Measurements from ENCODE around the gene SYNPR.

Gene SYNPR

GRCh38 chr3:63308072-63308471 lies 30.0 kb downstream of the SYNPR start:
- ATAC-seq: no peak

GRCh38 chr3:63309768-63310167 lies 31.7 kb downstream of the SYNPR start:
- ATAC-seq: no peak
- TF ChIP-seq ESRRG (CRISPR knock-in tag; IDR thresholded peaks at IDR 0.05): no peak
- no peak for TF ChIP-seq ARNTL (CRISPR knock-in tag; IDR thresholded peaks at IDR 0.05; ENCODE audit: borderline replicate concordance, low read depth)
- no peak for TF ChIP-seq CSDC2 (CRISPR knock-in tag; IDR thresholded peaks at IDR 0.05)

More at GRCh38 chr3:63308072-63308471, 30.0 kb downstream of the SYNPR start:
- no peak for TF ChIP-seq RARB (CRISPR knock-in tag; IDR thresholded peaks at IDR 0.05)
- no peak for TF ChIP-seq TSHZ2 (CRISPR knock-in tag; IDR thresholded peaks at IDR 0.05)
- TF ChIP-seq ISL1 (CRISPR knock-in tag; IDR thresholded peaks at IDR 0.05): no peak
- TF ChIP-seq ZFP30 (CRISPR knock-in tag; IDR thresholded peaks at IDR 0.05): no peak

GRCh38 chr3:63323766-63324165 lies 45.7 kb downstream of the SYNPR start:
- no peak for TF ChIP-seq CSDC2 (CRISPR knock-in tag; IDR thresholded peaks at IDR 0.05)
- TF ChIP-seq ZNF8 (CRISPR knock-in tag; IDR thresholded peaks at IDR 0.05): no peak
- no peak for TF ChIP-seq ISL1 (CRISPR knock-in tag; IDR thresholded peaks at IDR 0.05)
- TF ChIP-seq ZNF565 (CRISPR knock-in tag; conservative IDR thresholded peaks at IDR 0.05; ENCODE audit: low read depth): no peak
- no peak for TF ChIP-seq SNAI2 (CRISPR knock-in tag; IDR thresholded peaks at IDR 0.05)
- TF ChIP-seq TOX (CRISPR knock-in tag; IDR thresholded peaks at IDR 0.05; ENCODE audit: borderline replicate concordance): no peak
- TF ChIP-seq ESRRG (CRISPR knock-in tag; IDR thresholded peaks at IDR 0.05): no peak
- TF ChIP-seq CREB5 (CRISPR knock-in tag; IDR thresholded peaks at IDR 0.05; ENCODE audit: low read depth): no peak
- TF ChIP-seq ARNTL (CRISPR knock-in tag; IDR thresholded peaks at IDR 0.05; ENCODE audit: borderline replicate concordance, low read depth): no peak
- no peak for ATAC-seq

- no peak for ATAC-seq
- no peak for TF ChIP-seq RARB (CRISPR knock-in tag; IDR thresholded peaks at IDR 0.05)
- no peak for TF ChIP-seq SNAI2 (CRISPR knock-in tag; IDR thresholded peaks at IDR 0.05)
- TF ChIP-seq CSDC2 (CRISPR knock-in tag; IDR thresholded peaks at IDR 0.05): no peak
- no peak for TF ChIP-seq PATZ1 (CRISPR knock-in tag; IDR thresholded peaks at IDR 0.05; ENCODE audit: borderline replicate concordance)
- no peak for TF ChIP-seq ZFP3 (CRISPR knock-in tag; IDR thresholded peaks at IDR 0.05)
- TF ChIP-seq ARNTL (CRISPR knock-in tag; IDR thresholded peaks at IDR 0.05; ENCODE audit: borderline replicate concordance, low read depth): no peak
- TF ChIP-seq ZFP30 (CRISPR knock-in tag; IDR thresholded peaks at IDR 0.05): no peak
- TF ChIP-seq TCF4 (CRISPR knock-in tag; IDR thresholded peaks at IDR 0.05; ENCODE audit: borderline replicate concordance): no peak
- TF ChIP-seq CSRNP3 (CRISPR knock-in tag; IDR thresholded peaks at IDR 0.05): no peak
- no peak for TF ChIP-seq ZNF70 (CRISPR knock-in tag; IDR thresholded peaks at IDR 0.05)
- TF ChIP-seq OSR1 (CRISPR knock-in tag; IDR thresholded peaks at IDR 0.05): no peak
Observed at GRCh38 chr3:63324621-63325020, 46.5 kb downstream of the SYNPR start.

- no peak for TF ChIP-seq ARNTL (CRISPR knock-in tag; IDR thresholded peaks at IDR 0.05; ENCODE audit: borderline replicate concordance, low read depth)
- no peak for TF ChIP-seq ZC3H10 (CRISPR knock-in tag; IDR thresholded peaks at IDR 0.05)
- TF ChIP-seq CREB5 (CRISPR knock-in tag; IDR thresholded peaks at IDR 0.05; ENCODE audit: low read depth): no peak
- TF ChIP-seq PPARA (CRISPR knock-in tag; IDR thresholded peaks at IDR 0.05; ENCODE audit: borderline replicate concordance): no peak
- TF ChIP-seq SNAI2 (CRISPR knock-in tag; IDR thresholded peaks at IDR 0.05): no peak
- TF ChIP-seq TCF4 (CRISPR knock-in tag; IDR thresholded peaks at IDR 0.05; ENCODE audit: borderline replicate concordance): no peak
- no peak for TF ChIP-seq BACH2 (CRISPR knock-in tag; IDR thresholded peaks at IDR 0.05; ENCODE audit: borderline replicate concordance)
- TF ChIP-seq ESRRG (CRISPR knock-in tag; IDR thresholded peaks at IDR 0.05): no peak
- no peak for TF ChIP-seq ZFP30 (CRISPR knock-in tag; IDR thresholded peaks at IDR 0.05)
- no peak for ATAC-seq
Observed at GRCh38 chr3:63325386-63325785, 47.3 kb downstream of the SYNPR start.

Data from SK-N-SH treated with all-trans-retinoic acid at 6 μM for 48 hours (cell line).